GM18505 (cell line): Measurements from ENCODE around the gene DRAXIN.

ENCODE experiments used
- ATAC-seq: cut with Tn5 transposase; IDR thresholded peaks from one replicate; pipeline ENCODE4 v1.9.1; 2021; ENCODE audit not compliant: unreplicated experiment
- POLR2A ChIP-seq: IDR thresholded peaks from 4 replicates; pipeline ENCODE4 v1.6.1; 2011; ENCODE audit warnings: borderline replicate concordance; ENCODE audit not compliant: insufficient read depth, insufficient read length; ENCODE audit errors: extremely low read depth

The DRAXIN gene

GRCh38 chr1:11749996-11750395 lies 58.5 kb downstream of the DRAXIN start:
- no peak for TF ChIP-seq POLR2A
- ATAC-seq: no peak

- TF ChIP-seq POLR2A: no peak
- ATAC-seq: no peak
These were observed 59.6 kb downstream of the DRAXIN start for GRCh38 chr1:11751087-11751486.

- TF ChIP-seq POLR2A: no peak
- ATAC-seq: no peak
These were observed 61.0 kb downstream of the DRAXIN start for GRCh38 chr1:11752359-11753088.

GRCh38 chr1:11753555-11754208 lies 62.2 kb downstream of the DRAXIN start:
- no peak for TF ChIP-seq POLR2A
- no peak for ATAC-seq

GRCh38 chr1:11757047-11757446 lies 65.5 kb downstream of the DRAXIN start:
- TF ChIP-seq POLR2A: no peak
- no peak for ATAC-seq

- no peak for TF ChIP-seq POLR2A
- no peak for ATAC-seq
These were observed 68.3 kb downstream of the DRAXIN start for GRCh38 chr1:11759791-11760190.

- no peak for TF ChIP-seq POLR2A
- ATAC-seq: no peak
These were observed 69.8 kb downstream of the DRAXIN start for GRCh38 chr1:11761285-11761684.

- no peak for ATAC-seq
These were observed 70.5 kb downstream of the DRAXIN start, which contains the start of gene C1orf167 for GRCh38 chr1:11761988-11762406. C1orf167 (plus strand) TSS chr1:11762193; CDS start chr1:11764401, 2,208 bp downstream.

GRCh38 chr1:11764115-11764514 lies 72.6 kb downstream of the DRAXIN start:
- no peak for ATAC-seq
- TF ChIP-seq POLR2A: no peak

More at GRCh38 chr1:11761988-11762406, 70.5 kb downstream of the DRAXIN start, which contains the start of gene C1orf167:
- TF ChIP-seq POLR2A: no peak

GRCh38 chr1:11764519-11764918 lies 73.0 kb downstream of the DRAXIN start:
- no peak for ATAC-seq
- no peak for TF ChIP-seq POLR2A

GRCh38 chr1:11765661-11766428 lies 74.3 kb downstream of the DRAXIN start:
- TF ChIP-seq POLR2A: no peak
- ATAC-seq: no peak

- no peak for TF ChIP-seq POLR2A
- ATAC-seq: no peak
These were observed 74.9 kb downstream of the DRAXIN start for GRCh38 chr1:11766429-11766776.

GRCh38 chr1:11767922-11768704 lies 76.6 kb downstream of the DRAXIN start:
- TF ChIP-seq POLR2A: no peak
- no peak for ATAC-seq
